PC-3 (cell line): ENCODE results near the gene SKAP1.

Experiments
- CTCF ChIP-seq: fragments of 300-600 bp; sonication (generic); conservative IDR thresholded peaks from 2 replicates; pipeline ENCODE4 v1.5.1; 2017; ENCODE audit warnings: antibody characterized with exemption, low read depth, mild to moderate bottlenecking, low read length
- EZH2 ChIP-seq: fragments of 300-600 bp; sonication (generic); IDR thresholded peaks from one replicate; pipeline ENCODE4 v1.6.1; 2017; ENCODE audit warnings: antibody characterized with exemption, mild to moderate bottlenecking, low read length; ENCODE audit not compliant: unreplicated experiment

GRCh38 chr17:48307255-48307654, 122.8 kb downstream of the SKAP1 start:
- TF ChIP-seq CTCF (no peak), EZH2 (no peak)
